HepG2 (cell line): ENCODE results near the gene LBR. TPM values are rescaled to one million over a fixed set of nuclear protein-coding genes. Genes with fewer than 3 reads are reported as not detected.
A peak's percentile ranks its signal among the peaks of the same experiment; 100 is the strongest.

Experiments
- EEA1 ChIP-seq: sonication (generic); formaldehyde crosslinking; IDR thresholded peaks from 2 replicates; pipeline ENCODE4 v1.5.1; 2020; ENCODE audit warnings: mild to moderate bottlenecking, missing genetic modification reagents, borderline replicate concordance
- GMEB1 ChIP-seq: sonication (generic); formaldehyde crosslinking; IDR thresholded peaks from 2 replicates; pipeline ENCODE4 v1.5.1; 2020; ENCODE audit warnings: missing genetic modification reagents, mild to moderate bottlenecking, borderline replicate concordance
- PPARG ChIP-seq: conservative IDR thresholded peaks from 2 replicates; pipeline ENCODE4 v1.6.1; 2016; ENCODE audit warnings: missing biosample characterization, missing genetic modification reagents
- SALL1 ChIP-seq: sonication (generic); formaldehyde crosslinking; IDR thresholded peaks from 2 replicates; pipeline ENCODE4 v1.8.0; 2022; ENCODE audit warnings: mild to moderate bottlenecking, missing genetic modification reagents
- TFDP1 ChIP-seq: IDR thresholded peaks from 2 replicates; pipeline ENCODE4 v1.6.1; 2016; ENCODE audit warnings: missing compliant biosample characterization, missing genetic modification reagents, borderline replicate concordance
- ZBTB20 ChIP-seq: sonication (generic); formaldehyde crosslinking; IDR thresholded peaks from 2 replicates; pipeline ENCODE4 v1.8.1; 2023; ENCODE audit warnings: missing genetic modification reagents, low read depth, mild to moderate bottlenecking, borderline replicate concordance
- ZBTB43 ChIP-seq: sonication (generic); formaldehyde crosslinking; conservative IDR thresholded peaks from 2 replicates; pipeline ENCODE4 v1.4.0; 2020; ENCODE audit warnings: missing genetic modification reagents
- ZNF180 ChIP-seq: sonication (generic); formaldehyde crosslinking; IDR thresholded peaks from 2 replicates; pipeline ENCODE4 v1.4.0; 2020; ENCODE audit warnings: low read depth, missing genetic modification reagents, borderline replicate concordance
- ZNF33B ChIP-seq: sonication (generic); formaldehyde crosslinking; IDR thresholded peaks from 2 replicates; pipeline ENCODE4 v1.5.1; 2020; ENCODE audit warnings: mild to moderate bottlenecking, missing genetic modification reagents
- ZNF430 ChIP-seq: sonication (generic); formaldehyde crosslinking; IDR thresholded peaks from 2 replicates; pipeline ENCODE4 v1.9.0; 2021; ENCODE audit warnings: mild to moderate bottlenecking, missing genetic modification reagents
- ZNF614 ChIP-seq: IDR thresholded peaks from 2 replicates; pipeline ENCODE4 v1.6.1; 2018; ENCODE audit warnings: missing biosample characterization, missing genetic modification reagents, inconsistent platforms, borderline replicate concordance
- ZNF788 ChIP-seq: sonication (generic); formaldehyde crosslinking; IDR thresholded peaks from 2 replicates; pipeline ENCODE4 v1.5.0; 2020; ENCODE audit warnings: mild to moderate bottlenecking, missing genetic modification reagents, borderline replicate concordance
- ZNF790 ChIP-seq: sonication (generic); formaldehyde crosslinking; IDR thresholded peaks from 2 replicates; pipeline ENCODE4 v1.8.0; 2022; ENCODE audit warnings: missing genetic modification reagents, mild to moderate bottlenecking, borderline replicate concordance
- polyA plus RNA-seq, 8 experiments: library from polyadenylated mRNA; depleted of rRNA in 3 of 8; stranded (reverse) in 7 of 8; unstranded in 1 of 8; fragments of >200 nt; fragmentation: Illumina TruSeq in 4 of 8; extraction: Trizol in 4 of 8; gene quantifications; 2 replicates each; pipeline versions ENCODE4 v1.2.1 to v1.2.3, GENCODE V29; 2011 to 2016; ENCODE audit warnings: low read depth in 4 of 8, missing spikeins in 1 of 8, mixed read lengths in 1 of 8; ENCODE audit not compliant: insufficient read depth in 1 of 8
- total RNA-seq, 5 experiments: library from RNA; depleted of rRNA; stranded (reverse); fragments of >200 nt; fragmentation: Illumina TruSeq; extraction: Trizol; gene quantifications; 2 replicates each; pipeline ENCODE4 v1.2.3, GENCODE V29; 2016; ENCODE audit warnings: low read depth in 1 of 5
- TF ChIP-seq, protein P1 (sequence below): sonication (generic); formaldehyde crosslinking; IDR thresholded peaks from one replicate; pipeline ENCODE4 v1.5.1; 2020; ENCODE audit warnings: mild to moderate bottlenecking, missing genetic modification reagents; ENCODE audit errors: not compliant biosample characterization

LBR gene
- total and polyA plus RNA-seq, 2 of the 13 experiments (the other 11 are each of a cell fraction or from before 2014, with no cell fraction given) = 38.9 to 76.7 TPM

GRCh38 chr1:225426395-225427234 lies 1.2 kb downstream of the LBR start (continued):
- TF ChIP-seq, protein P1, sequence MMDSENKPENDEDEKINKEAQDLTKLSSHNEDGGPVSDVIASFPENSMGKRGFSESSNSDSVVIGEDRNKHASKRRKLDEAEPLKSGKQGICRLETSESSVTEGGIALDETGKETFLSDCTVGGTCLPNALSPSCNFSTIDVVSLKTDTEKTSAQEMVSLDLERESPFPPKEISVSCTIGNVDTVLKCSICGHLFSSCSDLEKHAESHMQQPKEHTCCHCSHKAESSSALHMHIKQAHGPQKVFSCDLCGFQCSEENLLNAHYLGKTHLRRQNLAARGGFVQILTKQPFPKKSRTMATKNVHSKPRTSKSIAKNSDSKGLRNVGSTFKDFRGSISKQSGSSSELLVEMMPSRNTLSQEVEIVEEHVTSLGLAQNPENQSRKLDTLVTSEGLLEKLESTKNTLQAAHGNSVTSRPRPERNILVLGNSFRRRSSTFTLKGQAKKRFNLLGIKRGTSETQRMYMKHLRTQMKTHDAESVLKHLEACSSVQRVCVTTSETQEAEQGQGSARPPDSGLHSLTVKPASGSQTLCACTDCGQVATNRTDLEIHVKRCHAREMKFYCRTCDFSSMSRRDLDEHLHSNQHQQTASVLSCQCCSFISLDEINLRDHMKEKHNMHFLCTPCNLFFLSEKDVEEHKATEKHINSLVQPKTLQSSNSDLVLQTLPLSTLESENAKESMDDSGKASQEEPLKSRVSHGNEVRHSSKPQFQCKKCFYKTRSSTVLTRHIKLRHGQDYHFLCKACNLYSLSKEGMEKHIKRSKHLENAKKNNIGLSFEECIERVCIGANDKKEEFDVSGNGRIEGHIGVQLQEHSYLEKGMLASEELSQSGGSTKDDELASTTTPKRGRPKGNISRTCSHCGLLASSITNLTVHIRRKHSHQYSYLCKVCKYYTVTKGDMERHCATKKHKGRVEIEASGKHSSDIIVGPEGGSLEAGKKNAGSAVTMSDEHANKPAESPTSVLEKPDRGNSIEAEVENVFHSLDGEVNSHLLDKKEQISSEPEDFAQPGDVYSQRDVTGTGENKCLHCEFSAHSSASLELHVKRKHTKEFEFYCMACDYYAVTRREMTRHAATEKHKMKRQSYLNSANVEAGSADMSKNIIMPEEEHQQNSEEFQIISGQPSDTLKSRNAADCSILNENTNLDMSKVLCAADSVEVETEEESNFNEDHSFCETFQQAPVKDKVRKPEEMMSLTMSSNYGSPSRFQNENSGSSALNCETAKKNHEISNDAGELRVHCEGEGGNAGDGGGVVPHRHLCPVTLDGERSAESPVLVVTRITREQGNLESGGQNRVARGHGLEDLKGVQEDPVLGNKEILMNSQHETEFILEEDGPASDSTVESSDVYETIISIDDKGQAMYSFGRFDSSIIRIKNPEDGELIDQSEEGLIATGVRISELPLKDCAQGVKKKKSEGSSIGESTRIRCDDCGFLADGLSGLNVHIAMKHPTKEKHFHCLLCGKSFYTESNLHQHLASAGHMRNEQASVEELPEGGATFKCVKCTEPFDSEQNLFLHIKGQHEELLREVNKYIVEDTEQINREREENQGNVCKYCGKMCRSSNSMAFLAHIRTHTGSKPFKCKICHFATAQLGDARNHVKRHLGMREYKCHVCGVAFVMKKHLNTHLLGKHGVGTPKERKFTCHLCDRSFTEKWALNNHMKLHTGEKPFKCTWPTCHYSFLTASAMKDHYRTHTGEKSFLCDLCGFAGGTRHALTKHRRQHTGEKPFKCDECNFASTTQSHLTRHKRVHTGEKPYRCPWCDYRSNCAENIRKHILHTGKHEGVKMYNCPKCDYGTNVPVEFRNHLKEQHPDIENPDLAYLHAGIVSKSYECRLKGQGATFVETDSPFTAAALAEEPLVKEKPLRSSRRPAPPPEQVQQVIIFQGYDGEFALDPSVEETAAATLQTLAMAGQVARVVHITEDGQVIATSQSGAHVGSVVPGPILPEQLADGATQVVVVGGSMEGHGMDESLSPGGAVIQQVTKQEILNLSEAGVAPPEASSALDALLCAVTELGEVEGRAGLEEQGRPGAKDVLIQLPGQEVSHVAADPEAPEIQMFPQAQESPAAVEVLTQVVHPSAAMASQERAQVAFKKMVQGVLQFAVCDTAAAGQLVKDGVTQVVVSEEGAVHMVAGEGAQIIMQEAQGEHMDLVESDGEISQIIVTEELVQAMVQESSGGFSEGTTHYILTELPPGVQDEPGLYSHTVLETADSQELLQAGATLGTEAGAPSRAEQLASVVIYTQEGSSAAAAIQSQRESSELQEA (CRISPR knock-in tag) = peak; percentile 73
- TF ChIP-seq ZNF33B (CRISPR knock-in tag) (0 out of 2 replicates have a peak, but pooled peaks have one; percentile 54), ZNF614 (CRISPR knock-in tag) (no peak), ZNF430 (peak; percentile 65; the same call in 1 of the 2 replicates), ZBTB43 (0 out of 2 replicates have a peak, but pooled peaks have one; percentile 38), ZNF790 (no peak), PPARG (CRISPR knock-in tag) (no peak), ZNF788 (no peak), TFDP1 (CRISPR knock-in tag) (peak; percentile 12; the same call in 1 of the 2 replicates), SALL1 (0 out of 2 replicates have a peak, but pooled peaks have one; percentile 16), GMEB1 (CRISPR knock-in tag) (peak; percentile 46; the same call in 1 of the 2 replicates), ZNF180 (no peak), EEA1 (CRISPR knock-in tag) (0 out of 2 replicates have a peak, but pooled peaks have one; percentile 15), ZBTB20 (CRISPR knock-in tag) (0 out of 2 replicates have a peak, but pooled peaks have one; percentile 25)
